Measurements from ENCODE around the gene SLCO1C1.

- TF ChIP-seq POLR2AphosphoS5 (IDR thresholded peaks at IDR 0.05; ENCODE audit: insufficient read depth in 1 of 2, low read depth in 1 of 2) (no peak), CTCF (IDR thresholded peaks at IDR 0.05) (no peak), POLR2A (IDR thresholded peaks at IDR 0.05) (no peak)
Observed at GRCh38 chr12:20711846-20712245, 16.7 kb downstream of the SLCO1C1 start.
